Measurements from ENCODE around the gene MYMX.
A peak's percentile ranks its signal among the peaks of the same experiment; 100 is the strongest.
"Not testable (repeated sequence)": the region's sequence is repeated elsewhere in the genome, so short reads cannot be mapped to it uniquely, and the experiment has no call there.

MYMX gene

GRCh38 chr6:44216677-44217331, at the start of gene MYMX:
TSS of gene MYMX (plus strand) at chr6:44216926. CDS start at chr6:44217472, 546 bp downstream.
- DNase-seq (ENCODE audit: low spot score): no peak

- no peak for DNase-seq (ENCODE audit: low spot score)
Measured at GRCh38 chr6:44167567-44167966, 49.2 kb upstream of the MYMX start.

- DNase-seq (ENCODE audit: low spot score): no peak
Measured at GRCh38 chr6:44169154-44169553, 47.6 kb upstream of the MYMX start.

GRCh38 chr6:44169886-44170570, 46.7 kb upstream of the MYMX start:
- DNase-seq (ENCODE audit: low spot score): no peak

- no peak for DNase-seq (ENCODE audit: low spot score)
Measured at GRCh38 chr6:44171899-44172546, 44.7 kb upstream of the MYMX start.

- DNase-seq (ENCODE audit: low spot score): peak; percentile 79
Measured at GRCh38 chr6:44172731-44173500, 43.8 kb upstream of the MYMX start.

- DNase-seq (ENCODE audit: low spot score): no peak
Measured at GRCh38 chr6:44176130-44176761, 40.5 kb upstream of the MYMX start.

GRCh38 chr6:44176762-44177509, 39.8 kb upstream of the MYMX start:
- peak; percentile 6 for DNase-seq (ENCODE audit: low spot score)

GRCh38 chr6:44177691-44178423, 38.9 kb upstream of the MYMX start:
- no peak for DNase-seq (ENCODE audit: low spot score)

GRCh38 chr6:44178424-44179071, 38.2 kb upstream of the MYMX start:
- no peak for DNase-seq (ENCODE audit: low spot score)

GRCh38 chr6:44179072-44179536, 37.6 kb upstream of the MYMX start:
- DNase-seq (ENCODE audit: low spot score): no peak

GRCh38 chr6:44179648-44180047, 37.1 kb upstream of the MYMX start:
- no peak for DNase-seq (ENCODE audit: low spot score)

GRCh38 chr6:44180406-44180805, 36.3 kb upstream of the MYMX start:
- DNase-seq (ENCODE audit: low spot score): no peak

- no peak for DNase-seq (ENCODE audit: low spot score)
Measured at GRCh38 chr6:44180886-44181285, 35.8 kb upstream of the MYMX start.

- not testable (repeated sequence) for DNase-seq (ENCODE audit: low spot score)
Measured at GRCh38 chr6:44181784-44182183, 34.9 kb upstream of the MYMX start.

- DNase-seq (ENCODE audit: low spot score): no peak
Measured at GRCh38 chr6:44182911-44183390, 33.8 kb upstream of the MYMX start.

GRCh38 chr6:44183783-44184182, 32.9 kb upstream of the MYMX start:
- DNase-seq (ENCODE audit: low spot score): no peak

- DNase-seq (ENCODE audit: low spot score): not testable (repeated sequence)
Measured at GRCh38 chr6:44185356-44185755, 31.4 kb upstream of the MYMX start.

GRCh38 chr6:44185953-44186634, 30.6 kb upstream of the MYMX start:
- no peak for DNase-seq (ENCODE audit: low spot score)

All from CD4-positive, alpha-beta T cell treated with Interleukin-2 at 100 ng/mL for 4 hours (primary cell).